ENCODE data around the gene TVP23A. TPM values are rescaled to one million over a fixed set of nuclear protein-coding genes. Genes with fewer than 3 reads are reported as not detected.

Gene TVP23A
- total and polyA plus RNA-seq, 10 of the 15 experiments (the other 5 are each of a cell fraction or from before 2014, with no cell fraction given) = 1.1 to 6.4 (median 2.2) TPM

- TF ChIP-seq DPF2 (IDR thresholded peaks at IDR 0.05) (peak; percentile 77), SUPT20H (IDR thresholded peaks at IDR 0.05; ENCODE audit: borderline replicate concordance, control insufficient read depth, low read depth, low read length) (no peak), RAD51 (IDR thresholded peaks at IDR 0.05) (no peak), EED (IDR thresholded peaks at IDR 0.05; ENCODE audit: low read depth) (no peak), IKZF2 (IDR thresholded peaks at IDR 0.05) (peak in 1 of 2 experiments; percentile 56; a peak in 1 of 4 replicates), ZBTB11 (CRISPR knock-in tag; IDR thresholded peaks at IDR 0.05) (no peak), SREBF1 (IDR thresholded peaks at IDR 0.05; ENCODE audit: low read length) (no peak), SPI1 (IDR thresholded peaks at IDR 0.05; ENCODE audit: borderline replicate concordance, insufficient read depth, low read depth, low read length) (no peak), NR2C2 (IDR thresholded peaks at IDR 0.05; ENCODE audit: borderline replicate concordance, control insufficient read depth, insufficient read length, low read depth) (no peak), CREB1 (IDR thresholded peaks at IDR 0.05; ENCODE audit: low read depth) (peak; percentile 81), CEBPB (IDR thresholded peaks at IDR 0.05; ENCODE audit: borderline replicate concordance in 1 of 2, low read depth in 2 of 2, low read length in 2 of 2) (no peak), MAX (IDR thresholded peaks at IDR 0.05; ENCODE audit: low read depth, low read length) (no peak), RAD21 (IDR thresholded peaks at IDR 0.05; ENCODE audit: insufficient read depth, low read depth, low read length) (no peak), IRF3 (IDR thresholded peaks at IDR 0.05) (no peak), YY1 (IDR thresholded peaks at IDR 0.05; ENCODE audit: low read depth, low read length) (peak; percentile 83), LARP7 (IDR thresholded peaks at IDR 0.05) (peak; percentile 75; the same call in 1 of the 2 replicates), BCLAF1 (IDR thresholded peaks at IDR 0.05) (no peak), CEBPZ (IDR thresholded peaks at IDR 0.05; ENCODE audit: low read depth, low read length) (no peak), NBN (IDR thresholded peaks at IDR 0.05) (peak; percentile 98)
These were observed 74.8 kb downstream of the TVP23A start, which contains the start of gene NUBP1 (continued) for GRCh38 chr16:10743610-10744369.
